Hematopoietic multipotent progenitor cell (in vitro differentiated cells): Measurements from ENCODE around the gene FAM204A. TPM values are rescaled to one million over a fixed set of nuclear protein-coding genes. Genes with fewer than 3 reads are reported as not detected.

Source experiments
- DNase-seq, 3 donors: peaks; one replicate each; pipeline ENCODE4 v3.0.0-alpha.2; 2011 to 2015; ENCODE audit warnings: low read depth in 2 of 3, low spot score in 2 of 3
- total RNA-seq: library from RNA; depleted of rRNA; stranded (reverse); fragments of >200 nt; gene quantifications from one replicate; pipeline ENCODE4 v1.2.3, GENCODE V29; 2012

The FAM204A gene
- total RNA-seq, 1 donor = 14.5 TPM

DNA sequence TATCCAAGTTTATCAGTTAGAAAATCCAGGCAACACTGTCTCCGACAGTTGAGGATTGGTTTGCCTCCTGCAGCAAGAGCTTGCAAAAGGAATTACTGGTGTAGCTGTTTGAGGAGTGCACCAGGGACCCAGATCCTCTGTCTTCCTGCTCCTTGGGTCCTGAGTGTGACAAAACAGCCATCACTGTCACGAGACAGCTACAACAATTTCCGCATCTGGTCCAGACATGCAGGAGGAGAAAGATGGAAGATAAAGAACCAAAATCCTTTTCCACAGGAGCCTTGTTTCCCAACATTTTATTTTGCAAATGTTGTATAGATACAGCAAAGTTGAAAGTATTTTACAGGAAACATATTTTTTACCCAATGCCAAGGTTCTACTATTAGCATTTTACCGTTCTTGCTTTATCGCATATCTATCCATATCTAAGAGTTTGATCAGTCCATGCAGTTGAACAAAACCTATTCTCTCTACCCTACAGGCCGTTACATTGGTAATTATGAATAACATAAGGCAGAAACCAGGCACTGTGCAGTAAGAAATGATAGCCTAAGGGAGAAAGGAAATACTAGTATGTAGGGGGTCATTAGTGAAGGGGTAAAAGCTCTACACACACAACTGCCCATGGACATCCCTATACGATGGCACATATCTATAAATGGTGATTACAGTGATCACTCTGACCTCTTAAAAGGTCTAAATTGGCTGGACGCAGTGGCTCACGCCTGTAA, 54.9 kb downstream of the FAM204A start:
- no peak for DNase-seq

DNA sequence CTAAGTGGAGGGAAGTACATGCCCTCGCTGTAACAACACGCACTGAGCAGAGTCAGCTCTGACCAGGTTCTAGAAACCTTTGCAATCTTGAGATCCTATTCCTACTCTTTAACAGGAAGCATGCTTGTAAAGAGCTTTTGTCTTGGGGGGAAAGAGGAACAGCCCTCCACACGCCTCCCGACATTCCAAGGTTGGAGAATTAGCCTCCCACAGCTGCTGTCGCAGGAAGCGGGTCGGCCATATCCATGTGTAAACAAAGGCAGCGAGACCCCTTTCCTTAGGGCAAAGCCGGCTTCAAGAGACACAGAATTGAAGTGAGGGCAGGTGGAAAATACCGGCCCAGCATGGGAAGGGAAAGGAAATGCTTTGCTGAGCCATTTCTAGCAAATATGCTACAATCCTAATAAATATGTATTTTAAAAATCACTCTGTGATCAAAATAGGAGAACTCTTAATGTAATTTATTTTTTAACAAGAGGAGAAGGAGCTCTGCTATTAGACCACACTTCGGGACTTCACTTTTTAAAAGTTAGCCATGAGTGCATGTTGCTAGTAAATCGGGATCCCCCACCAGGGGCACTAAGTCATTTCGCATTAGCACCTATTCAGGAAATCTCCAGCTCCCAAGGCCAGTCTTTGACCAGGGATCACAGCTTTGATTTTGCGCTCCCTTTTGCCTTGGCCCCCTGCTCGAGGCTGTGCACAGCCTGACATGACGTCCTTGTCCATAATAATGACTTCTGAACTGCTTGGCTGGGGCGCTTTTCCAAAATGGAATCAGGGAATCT, 55.9 kb downstream of the FAM204A start:
- no peak for DNase-seq

DNA sequence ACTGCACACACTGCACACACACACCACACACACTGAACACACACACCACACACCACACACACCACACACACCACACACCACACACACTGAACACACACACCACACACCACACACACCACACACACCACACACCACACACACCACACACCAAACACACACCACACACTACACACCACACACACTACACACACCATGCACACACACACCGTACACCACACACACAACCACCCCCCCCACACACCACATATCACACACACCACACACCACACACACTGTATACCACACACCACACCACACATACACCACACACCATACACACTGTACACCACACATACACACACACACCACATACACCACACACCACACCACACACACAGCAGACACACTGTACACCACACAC, 59.5 kb downstream of the FAM204A start:
- no peak for DNase-seq

DNA sequence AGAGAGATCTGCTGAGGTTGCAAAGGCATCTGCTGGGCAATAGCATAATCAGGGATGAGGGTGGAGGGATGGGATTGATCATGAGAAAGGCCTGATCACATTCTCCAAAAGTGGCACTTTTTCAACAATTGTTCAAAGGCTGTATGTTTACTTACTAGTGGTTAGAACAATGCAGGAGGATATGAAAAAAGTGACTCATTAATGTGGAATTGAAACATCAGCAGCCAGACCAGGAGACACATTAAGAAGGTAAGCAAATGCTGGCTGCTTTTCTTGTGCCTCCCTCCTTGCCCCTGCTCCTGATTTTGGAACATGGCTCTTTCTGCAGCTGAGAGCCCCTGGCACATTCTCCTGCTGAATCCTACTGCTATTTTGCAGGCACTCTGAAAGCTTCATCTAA, 63.5 kb downstream of the FAM204A start:
- DNase-seq = no peak

DNA sequence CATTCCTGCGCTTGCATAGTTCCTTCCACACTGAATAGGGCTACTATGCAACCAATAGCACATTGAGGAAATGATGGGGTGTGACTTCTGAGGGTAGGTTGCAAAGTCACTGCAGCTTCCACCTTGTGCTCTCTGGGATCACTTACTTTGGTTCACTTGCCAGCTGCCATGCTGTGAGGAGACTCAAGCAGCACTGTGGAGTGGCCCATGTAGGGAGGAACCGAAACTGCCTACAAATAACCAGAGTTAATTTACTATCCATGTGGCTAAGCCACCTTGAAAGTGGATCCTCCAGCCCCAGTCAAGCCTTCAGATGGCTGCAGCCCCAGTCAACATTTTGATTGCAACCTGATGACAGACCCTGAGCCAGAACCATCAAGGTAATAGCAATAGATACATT, 64.3 kb downstream of the FAM204A start:
- DNase-seq = no peak

DNA sequence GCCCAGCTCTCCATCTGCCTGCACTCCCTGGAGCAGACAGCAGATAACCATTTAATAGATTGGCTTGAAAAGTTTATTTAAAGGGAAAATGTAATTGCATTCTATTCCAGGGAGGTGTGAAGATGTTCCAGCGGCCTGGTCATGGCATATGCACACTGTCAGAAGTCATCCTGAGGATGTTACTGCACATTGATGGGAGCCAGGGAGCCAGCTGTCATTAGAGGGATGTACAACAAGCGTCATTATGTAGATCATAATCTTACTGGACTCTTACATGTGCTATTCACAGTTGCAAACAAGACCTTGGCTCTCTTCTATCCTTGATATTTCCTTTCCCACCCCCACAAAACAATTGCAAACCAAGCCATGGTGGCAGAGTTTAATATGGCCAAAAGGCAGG, 65.4 kb downstream of the FAM204A start:
- no peak for DNase-seq

DNA sequence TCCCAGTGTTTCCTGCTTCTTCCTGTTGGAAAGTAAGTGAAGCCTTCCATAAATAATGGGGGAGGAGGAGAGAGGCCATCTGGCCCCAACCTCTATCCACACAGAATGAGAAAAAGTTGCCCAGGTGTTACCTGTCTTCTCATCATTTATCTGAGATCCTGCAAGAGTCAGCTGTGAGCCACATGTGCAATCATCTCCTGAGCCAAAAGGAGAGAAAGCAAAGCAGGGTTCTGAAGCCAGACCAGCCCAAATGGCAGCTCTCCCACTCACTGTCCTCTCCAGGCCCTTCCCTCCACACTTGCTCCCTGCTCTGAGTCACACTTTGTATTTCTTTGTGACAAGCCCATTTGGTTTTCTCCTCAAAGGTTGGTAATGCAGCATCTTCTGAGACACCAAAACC, 65.9 kb downstream of the FAM204A start:
- DNase-seq = no peak

DNA sequence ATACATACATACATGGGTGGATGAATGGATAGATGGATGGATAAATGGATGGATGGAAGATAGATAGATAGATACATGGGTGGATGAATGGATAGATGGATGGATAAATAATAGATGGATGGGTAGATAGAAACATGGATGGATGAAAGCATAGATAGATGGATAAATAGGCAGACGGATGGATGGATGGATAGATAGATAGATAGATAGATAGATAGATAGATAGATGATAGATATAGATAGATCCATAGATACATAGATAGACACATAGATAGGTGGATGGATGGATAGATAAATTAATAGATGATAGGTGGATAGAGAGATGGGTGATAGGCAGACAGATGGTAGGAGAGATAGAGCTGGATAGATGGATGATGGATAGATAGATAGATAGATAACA, 68.5 kb downstream of the FAM204A start:
- DNase-seq = no peak

DNA sequence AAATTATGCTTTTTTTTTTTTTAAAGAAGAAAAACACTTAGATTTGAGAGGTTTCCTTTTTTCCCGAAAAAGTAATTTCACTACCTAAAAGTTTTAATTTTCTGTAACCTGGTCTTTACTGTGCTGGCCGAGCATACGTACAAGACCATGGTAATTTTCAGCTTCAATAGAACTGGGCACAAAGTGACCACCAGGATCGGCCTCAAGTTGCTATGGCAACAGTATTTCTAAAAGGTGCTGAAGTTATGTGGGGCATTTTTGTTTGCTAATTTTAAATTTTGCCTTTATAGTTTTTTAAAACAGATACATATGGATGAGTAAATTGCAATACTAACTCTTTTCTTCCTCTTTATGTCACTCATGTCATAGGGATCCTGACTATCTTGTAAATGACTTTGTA, 69.4 kb downstream of the FAM204A start:
- no peak for DNase-seq

DNA sequence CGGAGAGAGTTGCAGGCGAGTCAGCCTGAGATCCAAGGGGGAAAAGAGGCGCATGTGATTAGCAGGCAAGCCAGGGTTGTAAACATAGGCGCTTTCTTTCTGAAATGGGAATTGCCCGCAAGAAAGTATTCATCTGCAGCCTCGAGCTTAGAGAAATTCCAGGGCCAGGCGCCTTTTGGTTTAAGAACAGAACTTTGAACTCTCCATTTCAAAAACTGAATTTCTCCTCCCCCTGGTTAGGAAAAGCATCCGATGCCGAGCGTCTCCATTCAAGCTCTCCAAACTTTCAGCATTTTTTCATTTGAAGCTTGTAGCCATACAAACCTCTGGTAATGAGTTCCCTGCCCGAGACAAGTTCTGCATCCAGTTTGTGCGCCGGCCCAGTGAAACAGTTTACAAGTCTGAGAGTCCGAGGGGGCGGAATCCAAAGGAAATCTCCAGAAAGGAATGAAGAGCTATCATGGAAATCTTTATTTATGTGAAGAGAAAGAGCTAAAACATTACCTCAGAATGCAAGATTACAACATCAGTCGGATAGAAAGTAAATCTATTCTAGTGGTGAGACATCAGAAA, 69.9 kb downstream of the FAM204A start:
- DNase-seq = no peak

DNA sequence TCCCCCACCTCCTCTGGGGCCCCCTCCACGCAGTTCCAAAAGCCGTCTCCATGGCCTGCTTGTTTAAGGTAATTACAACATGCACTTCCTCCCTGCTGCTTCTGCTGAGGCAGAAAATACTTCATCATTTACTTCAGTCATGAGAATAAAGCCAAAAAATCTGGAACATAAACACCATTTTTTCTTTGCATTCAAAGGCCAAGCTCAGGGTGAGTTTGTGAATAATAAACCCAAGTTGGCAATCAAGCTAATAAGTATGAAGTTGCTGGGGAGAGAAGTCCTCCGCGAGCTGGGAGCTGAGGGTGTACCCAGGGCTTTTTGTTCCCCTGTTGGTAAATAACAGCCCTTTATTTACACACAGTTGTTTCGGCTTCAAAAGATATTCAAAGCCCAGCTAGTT, 70.5 kb downstream of the FAM204A start:
- no peak for DNase-seq

DNA sequence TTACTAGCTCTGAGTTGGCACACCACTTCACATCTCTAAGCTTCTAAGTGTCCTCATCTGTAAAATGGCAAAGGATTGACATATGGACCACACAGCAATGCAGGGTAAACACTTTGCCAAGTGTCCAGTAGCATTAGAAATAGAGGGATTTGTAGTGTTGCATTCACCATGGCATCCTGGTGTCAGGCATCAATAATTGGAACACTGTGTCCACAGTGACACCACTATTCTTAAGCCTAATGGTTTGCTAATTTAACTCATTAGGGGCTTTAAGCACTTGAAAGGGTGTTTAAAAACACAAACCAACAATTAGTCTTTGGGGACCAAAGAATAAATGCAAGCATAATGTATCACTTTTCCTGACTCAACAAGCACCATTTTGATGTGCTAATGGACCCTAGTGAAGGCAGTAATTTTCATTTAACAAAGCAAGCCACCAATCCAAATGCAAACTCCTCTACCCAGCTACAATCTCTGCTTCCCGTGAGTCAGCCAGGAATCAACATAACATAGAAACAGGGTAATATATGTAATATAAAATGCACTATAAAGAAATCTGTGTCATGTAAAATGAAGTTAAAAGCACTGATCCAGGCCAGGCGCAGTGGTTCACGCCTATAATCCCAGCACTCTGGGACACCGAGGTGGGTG, 75.9 kb downstream of the FAM204A start:
- DNase-seq = no peak

DNA sequence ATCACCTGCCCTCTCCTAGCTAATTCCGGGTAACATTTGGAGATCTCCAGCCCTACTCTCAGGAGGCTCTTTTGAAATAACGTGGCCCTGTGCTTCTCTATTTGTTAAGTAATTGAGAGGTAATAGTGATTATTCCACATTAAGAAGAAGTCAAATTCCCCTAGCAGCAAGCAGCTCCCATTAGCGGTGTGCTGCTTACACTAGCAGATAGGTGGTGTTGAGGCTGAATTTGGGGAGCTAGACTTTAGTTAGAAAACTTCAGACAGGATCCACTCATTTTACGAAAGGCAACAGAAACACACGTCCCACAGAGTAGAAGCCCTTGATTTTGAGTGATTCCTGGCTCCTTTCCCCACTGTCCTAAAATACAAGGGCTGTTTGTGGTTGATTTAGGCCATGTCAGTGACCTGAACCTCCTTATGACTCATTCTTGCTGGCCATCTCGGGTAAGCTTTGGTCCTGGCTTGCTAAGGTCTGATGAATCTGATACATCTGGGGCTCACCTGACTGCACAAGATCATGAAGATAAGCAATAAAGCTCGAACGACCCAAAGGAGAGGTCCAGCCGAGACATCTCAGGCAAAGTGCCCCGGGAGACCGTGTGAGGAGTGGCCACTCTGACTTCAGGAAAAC, 77.2 kb downstream of the FAM204A start:
- no peak for DNase-seq

DNA sequence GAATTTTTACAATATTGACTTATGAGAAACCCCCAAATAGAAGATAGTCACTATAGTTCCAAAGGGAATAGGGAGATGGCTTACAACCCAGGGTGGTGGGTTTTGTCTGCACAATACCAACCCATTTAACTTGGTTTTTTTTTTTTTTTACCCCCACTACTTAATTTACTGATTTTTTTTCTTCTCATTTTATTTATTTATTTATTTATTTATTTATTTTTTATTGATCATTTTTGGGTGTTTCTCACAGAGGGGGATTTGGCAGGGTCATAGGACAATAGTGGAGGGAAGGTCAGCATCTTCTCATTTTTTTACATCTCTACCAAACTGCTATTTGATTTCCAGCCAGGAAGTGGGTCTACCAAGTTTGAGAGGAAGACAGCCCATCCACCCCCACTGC, 77.9 kb downstream of the FAM204A start:
- no peak for DNase-seq

DNA sequence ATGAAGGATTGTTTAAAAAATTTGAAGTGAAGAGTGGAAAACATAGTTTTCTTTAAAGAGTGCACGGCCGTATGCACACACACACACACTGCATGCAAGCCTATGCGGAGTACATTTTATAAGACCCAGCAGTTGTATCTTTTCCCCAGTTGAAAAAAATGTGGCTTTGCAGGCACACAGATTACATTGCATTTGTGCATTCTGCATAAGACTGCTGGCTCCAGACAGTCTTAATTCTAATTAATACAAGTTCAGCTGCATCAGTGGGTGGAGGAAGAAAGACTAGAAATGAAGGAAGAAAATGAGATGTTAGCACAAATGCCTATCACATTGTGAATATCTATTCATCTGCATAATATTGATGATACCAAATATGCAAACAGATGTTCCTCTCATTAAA, 79.6 kb downstream of the FAM204A start:
- DNase-seq = no peak

DNA sequence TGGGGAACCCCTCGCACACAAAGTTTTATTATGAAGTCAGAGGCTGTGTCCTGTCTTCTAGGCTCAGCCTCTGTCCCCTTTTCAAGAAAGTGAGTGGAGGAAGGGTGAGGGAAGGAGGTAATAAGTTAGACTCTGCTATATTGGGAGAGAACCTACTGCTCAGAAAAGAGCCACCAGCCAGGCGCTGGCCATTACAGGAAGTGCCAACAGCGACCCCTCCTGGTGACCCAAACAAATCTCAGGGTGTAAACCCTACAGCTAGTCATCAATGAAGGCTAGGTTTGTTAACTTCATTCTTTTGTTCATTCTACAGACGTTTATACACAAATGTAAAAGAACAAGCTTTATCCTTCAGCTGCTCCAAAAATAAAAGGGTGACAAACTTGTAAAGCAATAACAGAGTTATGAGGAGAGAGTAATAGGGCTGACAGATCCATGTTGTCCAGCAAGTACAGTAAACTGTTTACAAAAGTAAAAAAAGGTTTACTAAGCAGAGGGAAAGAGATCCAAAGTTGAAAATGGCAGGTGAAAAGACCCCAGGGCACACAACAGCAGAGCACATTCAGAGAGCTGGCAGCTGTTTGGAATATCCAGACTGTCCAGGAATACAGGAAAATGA, 82.7 kb downstream of the FAM204A start:
- DNase-seq = peak in 2 of 3 donors; percentile 20 to 31

DNA sequence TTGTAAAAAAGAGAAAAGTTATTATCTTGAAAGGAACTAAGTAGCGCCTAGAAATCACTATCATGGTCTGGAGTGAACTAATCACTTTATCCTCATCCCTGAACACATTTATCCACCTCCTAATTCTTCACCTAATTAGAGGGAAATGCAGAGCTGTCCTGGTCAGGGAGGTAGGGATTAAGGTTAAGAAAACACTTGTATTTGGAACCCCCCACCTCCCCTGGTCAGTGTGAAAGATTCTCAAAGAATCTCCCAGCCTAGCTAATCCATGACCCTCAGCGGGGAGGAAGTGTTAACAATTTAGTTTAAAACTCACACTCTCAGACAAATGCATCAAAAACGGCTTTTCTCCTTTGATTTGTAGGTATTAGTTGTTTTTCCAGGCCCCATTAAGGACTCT, 83.8 kb downstream of the FAM204A start:
- no peak for DNase-seq

DNA sequence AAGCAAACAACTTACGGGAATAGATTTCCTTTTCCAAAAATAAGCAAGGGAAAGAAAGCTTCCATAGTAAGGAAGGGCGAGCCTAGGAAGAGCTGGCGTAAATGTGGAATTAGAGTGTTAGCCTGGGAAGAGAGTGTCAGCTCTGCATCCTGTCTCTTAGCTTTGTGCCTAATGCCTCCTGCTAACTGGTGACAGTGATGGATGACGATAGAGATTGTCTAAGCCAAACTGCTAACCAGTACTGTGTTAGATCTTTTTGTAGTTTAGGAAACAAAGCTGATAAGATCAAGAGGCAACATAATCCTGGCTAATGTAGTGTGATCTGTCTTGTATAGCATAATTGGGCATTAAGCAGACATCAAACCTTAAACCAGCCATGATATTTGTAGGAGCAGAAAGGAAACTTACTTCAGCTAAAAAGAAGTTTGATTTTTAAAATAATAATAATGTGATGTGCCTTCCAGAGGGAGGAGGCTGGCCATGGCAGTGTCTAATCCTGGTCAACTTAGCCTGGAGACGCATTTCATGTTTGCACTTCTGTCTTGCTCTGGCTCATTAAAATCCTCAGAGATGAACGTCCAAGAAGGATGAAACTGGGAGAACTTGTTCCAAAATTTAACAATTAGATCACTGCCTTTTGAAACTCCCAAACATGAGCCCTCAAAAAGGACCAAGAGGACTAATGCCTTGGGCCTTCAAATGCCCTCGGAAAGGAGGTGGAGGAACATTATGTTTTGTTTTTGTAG, 85.1 kb downstream of the FAM204A start:
- no peak for DNase-seq

DNA sequence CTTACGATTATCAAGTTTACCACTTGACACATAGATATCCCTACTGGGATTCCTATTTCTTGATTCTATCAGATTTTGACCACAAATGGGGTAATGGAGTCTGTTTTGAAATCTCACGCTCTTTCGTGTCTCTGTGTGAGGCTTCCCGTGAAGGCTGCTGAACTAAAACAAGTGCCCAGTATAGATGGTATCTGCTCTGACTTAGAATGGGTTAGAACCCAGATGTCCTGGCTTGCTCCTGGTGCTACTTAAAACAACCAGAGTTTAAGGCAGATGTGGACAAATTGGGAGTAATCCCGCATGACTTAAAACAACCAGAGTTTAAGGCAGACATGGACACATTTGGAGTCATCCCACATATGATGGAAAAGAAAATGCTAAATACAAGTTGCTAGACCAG, 85.9 kb downstream of the FAM204A start:
- no peak for DNase-seq

DNA sequence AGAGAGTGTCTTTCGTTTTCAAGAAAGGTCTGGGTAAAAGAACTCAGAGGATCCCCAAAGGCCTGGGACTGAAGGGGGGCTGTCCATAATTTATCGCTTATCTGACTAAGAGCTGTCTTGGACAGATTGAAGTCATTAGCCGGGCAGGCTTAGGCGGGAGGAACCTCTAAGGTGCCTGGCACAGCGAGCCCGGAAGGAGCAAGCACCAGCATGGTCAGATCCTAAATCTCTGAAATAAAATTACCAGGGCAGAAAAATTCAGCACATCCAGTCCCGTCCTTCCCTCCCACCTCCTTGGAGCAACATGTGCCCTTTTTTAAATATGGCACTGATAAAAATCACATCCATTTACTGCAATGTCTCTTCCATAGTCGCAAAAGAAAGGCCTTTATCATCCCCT, 86.8 kb downstream of the FAM204A start:
- DNase-seq = no peak
